Panc1 (cell line): ENCODE data around the gene ASAP2.

Source experiments
- CTCF ChIP-seq: fragments of 450-650 bp; IDR thresholded peaks from 2 replicates; pipeline ENCODE4 v1.5.1; 2017; ENCODE audit warnings: mild to moderate bottlenecking
- POLR2AphosphoS5 ChIP-seq: IDR thresholded peaks from 2 replicates; pipeline ENCODE4 v1.6.1; 2012; ENCODE audit warnings: mild to moderate bottlenecking, low read depth, low read length, moderate library complexity

GRCh38 chr2:9248363-9248762, 41.8 kb downstream of the ASAP2 start:
- no peak for TF ChIP-seq CTCF
- no peak for TF ChIP-seq POLR2AphosphoS5
